T-cell (primary cell): ENCODE data around the gene SLC2A3. TPM values are rescaled to one million over a fixed set of nuclear protein-coding genes. Genes with fewer than 3 reads are reported as not detected.
"Not testable (repeated sequence)": the region's sequence is repeated elsewhere in the genome, so short reads cannot be mapped to it uniquely, and the experiment has no call there.

Source experiments
- ATAC-seq, 4 experiments: fragments of 200-7000 bp in 3 of 4; fragments of 150-1000 bp in 1 of 4; cut with Tn5 transposase; replicated peaks in 1 of 4; 1 replicate in 3 of 4; 2 replicates in 1 of 4; pipeline ENCODE4 v1.10.0; 2021; ENCODE audit warnings: moderate library complexity in 3 of 4, mild to moderate bottlenecking in 2 of 4, moderate number of reproducible peaks in 1 of 4
- CTCF ChIA-PET, 2 donors: fragments of 300-600 bp; sonication (Branson Sonifier 250); formaldehyde crosslinking; loops; one replicate each; lab custom pipeline; 2022; ENCODE audit warnings: antibody characterized with exemption in 2 of 2; lab: Charles Lee
- POLR2A ChIA-PET, 2 donors: fragments of 300-600 bp; sonication (Branson Sonifier 250); formaldehyde crosslinking; loops; one replicate each; lab custom pipeline; 2022; ENCODE audit warnings: antibody characterized with exemption in 2 of 2; lab: Charles Lee
- DNase-seq, 35 experiments: peaks; one replicate each; pipeline versions ENCODE4 v3.0.0 to v3.0.0-alpha.2; 2013 to 2023
- H3K27ac ChIP-seq: one replicate; pipeline ENCODE4 v1.5.1; 2013; ENCODE audit warnings: low read length
- H3K27me3 ChIP-seq, 2 experiments: replicated peaks in 1 of 2; 1 replicate in 1 of 2; 2 replicates in 1 of 2; pipeline versions ENCODE4 v1.6.1 to v1.7.0; 2013; ENCODE audit warnings: low read length in 1 of 2, mixed read lengths in 1 of 2; ENCODE audit not compliant: control insufficient read depth in 2 of 2, insufficient read depth in 2 of 2; ENCODE audit errors: extremely low read depth in 1 of 2
- H3K36me3 ChIP-seq, 2 donors: 1 replicate in 1 of 2; 2 replicates in 1 of 2; pipeline versions ENCODE4 v1.6.1 to v1.7.0; 2013; ENCODE audit warnings: low read length in 1 of 2; ENCODE audit not compliant: control insufficient read depth in 2 of 2, insufficient read depth in 1 of 2; ENCODE audit errors: extremely low read depth in 1 of 2
- H3K4me1 ChIP-seq, 2 experiments: 1 replicate in 1 of 2; 2 replicates in 1 of 2; pipeline versions ENCODE4 v1.6.1 to v1.7.0; 2013; ENCODE audit warnings: low read length in 2 of 2, mixed read lengths in 1 of 2; ENCODE audit not compliant: insufficient read depth in 2 of 2, control insufficient read depth in 1 of 2; ENCODE audit errors: extremely low read depth in 1 of 2
- H3K4me3 ChIP-seq, 2 donors: 1 replicate in 1 of 2; 2 replicates in 1 of 2; pipeline versions ENCODE4 v1.5.1 to v1.7.0; 2013; ENCODE audit warnings: mild to moderate bottlenecking in 2 of 2, low read length in 1 of 2, moderate library complexity in 1 of 2; ENCODE audit not compliant: control insufficient read depth in 1 of 2; ENCODE audit errors: extremely low read depth in 1 of 2
- H3K9me3 ChIP-seq: 2 replicates; pipeline ENCODE4 v1.7.0; 2013
- H3K27ac Mint-ChIP-seq, 2 donors: one replicate each; pipeline ENCODE4 v1.8.0; 2020 to 2021; ENCODE audit warnings: mild to moderate bottlenecking in 2 of 2, mixed read lengths in 2 of 2
- H3K27me3 Mint-ChIP-seq, 2 donors: one replicate each; pipeline ENCODE4 v1.8.0; 2021 to 2022; ENCODE audit warnings: mixed read lengths in 2 of 2
- H3K36me3 Mint-ChIP-seq: one replicate; pipeline ENCODE4 v1.8.0; 2021; ENCODE audit warnings: mixed read lengths
- H3K4me1 Mint-ChIP-seq, 3 donors: one replicate each; pipeline ENCODE4 v1.8.0; 2020 to 2022; ENCODE audit warnings: mixed read lengths in 3 of 3, mild to moderate bottlenecking in 1 of 3
- H3K4me3 Mint-ChIP-seq, 3 donors: one replicate each; pipeline ENCODE4 v1.8.0; 2020 to 2022; ENCODE audit warnings: mild to moderate bottlenecking in 3 of 3, mixed read lengths in 3 of 3, moderate library complexity in 3 of 3
- H3K9me3 Mint-ChIP-seq, 3 donors: one replicate each; pipeline ENCODE4 v1.8.0; 2020 to 2022; ENCODE audit warnings: mixed read lengths in 3 of 3
- WGBS: methylation state at CpG from one replicate; pipeline ENCODE4 v1.1.5; 2013; ENCODE audit warnings: missing lambda C conversion rate; ENCODE audit not compliant: insufficient coverage; 5-methylcytosine and 5-hydroxymethylcytosine counted together
- total RNA-seq, 35 experiments: library from RNA in 6 of 35; stranded (reverse) in 6 of 35; fragments of 120-200 nt in 1 of 35; gene quantifications; one replicate each; pipeline versions ENCODE4 v1.2.1 to v1.2.4 and lab custom pipeline; 2013 to 2026

Gene SLC2A3
- total RNA-seq, 5 donors from 2014 or later (not counting 1 experiment from before 2014, with no cell fraction given): 125 to 803 (median 160) TPM

- peak overlapping the region; percentile 11 to 43 for H3K27ac Mint-ChIP-seq
- peaks cover 0 to 58% of the 10 kb centered on the region in 2 experiments for H3K4me1 ChIP-seq
- no peak for DNase-seq
- ATAC-seq: no peak
- H3K36me3 ChIP-seq: peaks cover 19 to 93% of the 10 kb centered on the region in 2 donors
- no peak overlapping the region for H3K27ac ChIP-seq
- H3K9me3 ChIP-seq: no peaks in the 10 kb centered on the region
- no peaks in the 10 kb centered on the region for H3K27me3 ChIP-seq
- WGBS: no CpG with 5 or more reads among the region's 4 CpGs
- H3K27me3 Mint-ChIP-seq: no peaks in the 10 kb centered on the region
- H3K4me3 ChIP-seq: no peak overlapping the region
- H3K4me1 Mint-ChIP-seq: peaks cover 58 to 66% (median 65%) of the 10 kb centered on the region in 3 donors
- POLR2A ChIA-PET: interaction anchor here in 1 of 2 donors (0.7 to 1.5 kb wide), 3 partner anchors 9 to 121 kb away, joined by 3 to 12 read pairs (median 5); no protein-coding TSS in a partner anchor
- no peaks in the 10 kb centered on the region for H3K9me3 Mint-ChIP-seq
- H3K4me3 Mint-ChIP-seq: peak overlapping the region in 1 of 3 donors; percentile 47
- CTCF ChIA-PET: no interaction called here
- peaks cover 62% of the 10 kb centered on the region for H3K36me3 Mint-ChIP-seq
These were observed 8.5 kb downstream of the SLC2A3 start for GRCh38 chr12:7927470-7927869.

GRCh38 chr12:7926068-7926666, 9.8 kb downstream of the SLC2A3 start:
- H3K4me1 Mint-ChIP-seq: peaks cover 61 to 72% (median 65%) of the 10 kb centered on the region in 3 donors
- POLR2A ChIA-PET: interaction anchor here (0.6 to 1.3 kb wide), 6 partner anchors 8 to 1492 kb away, joined by 3 to 7 read pairs (median 3); partner anchors contain the start of gene SLC2A3 (in 1 of the 2)
- not testable (repeated sequence) for H3K9me3 Mint-ChIP-seq, ATAC-seq, H3K4me3 ChIP-seq, H3K27ac ChIP-seq, H3K27me3 Mint-ChIP-seq, H3K9me3 ChIP-seq, H3K27me3 ChIP-seq, DNase-seq
- Histone ChIP-seq H3K36me3 (peaks cover 15 to 93% of the 10 kb centered on the region in 2 donors), H3K4me1 (peaks cover 0 to 56% of the 10 kb centered on the region in 2 experiments)
- 92% methylated on average over 2 of the region's 5 CpGs for WGBS
- CTCF ChIA-PET: interaction anchor here (0.6 to 1.5 kb wide), 4 partner anchors 9 to 65 kb away, joined by 3 to 4 read pairs (median 3); no protein-coding TSS in a partner anchor
- peak overlapping the region; percentile 19 to 73 for H3K27ac Mint-ChIP-seq
- H3K4me3 Mint-ChIP-seq: peak overlapping the region in 1 of 3 donors; percentile 13
- peaks cover 68% of the 10 kb centered on the region for H3K36me3 Mint-ChIP-seq

- ChIA-PET POLR2A (interaction anchor here (0.6 to 3.1 kb wide), 8 partner anchors 8 to 71 kb away, joined by 3 to 22 read pairs (median 8); partner anchors contain the start of gene SLC2A3 (in 2 of the 2)), CTCF (interaction anchor here (0.6 to 2.2 kb wide), 4 partner anchors 10 to 1400 kb away, joined by 3 to 14 read pairs (median 4); no protein-coding TSS in a partner anchor)
- Mint-ChIP-seq H3K4me1 (peaks cover 58 to 62% (median 60%) of the 10 kb centered on the region in 3 donors), H3K9me3 (no peaks in the 10 kb centered on the region), H3K27me3 (no peaks in the 10 kb centered on the region), H3K36me3 (peaks cover 76% of the 10 kb centered on the region), H3K27ac (no peak overlapping the region), H3K4me3 (no peak overlapping the region)
- WGBS: 96% methylated on average over 4 of the region's 15 CpGs
- no peak for DNase-seq
- no peak overlapping the region for H3K4me3 ChIP-seq
- no peak for ATAC-seq
- no peaks in the 10 kb centered on the region for H3K27me3 ChIP-seq
- H3K4me1 ChIP-seq: peaks cover 0 to 44% of the 10 kb centered on the region in 2 experiments
- no peak overlapping the region for H3K27ac ChIP-seq
- no peaks in the 10 kb centered on the region for H3K9me3 ChIP-seq
- H3K36me3 ChIP-seq: peaks cover 15 to 94% of the 10 kb centered on the region in 2 donors
These were observed 12.4 kb downstream of the SLC2A3 start for GRCh38 chr12:7923241-7924236.

DNA sequence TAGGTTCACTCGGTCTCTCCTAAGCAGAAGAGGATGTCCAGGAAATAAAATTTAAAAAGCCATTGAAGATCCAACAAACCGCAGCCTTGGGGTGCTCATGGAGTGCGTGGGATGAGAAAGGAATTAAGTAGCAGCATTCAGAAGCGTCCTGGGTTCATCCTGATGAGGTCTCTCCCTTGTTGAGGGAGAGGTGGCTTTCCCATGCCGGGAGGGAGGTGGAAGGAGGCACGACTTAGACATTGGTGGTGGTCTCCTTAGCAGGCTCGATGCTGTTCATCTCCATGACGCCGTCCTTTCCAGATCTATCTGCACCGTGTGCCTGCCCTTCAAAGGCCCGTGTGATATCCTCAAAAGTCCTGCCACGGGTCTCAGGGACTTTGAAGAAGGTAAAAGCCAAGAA, 14.8 kb downstream of the SLC2A3 start:
- H3K9me3 ChIP-seq, H3K27ac ChIP-seq, ATAC-seq, H3K27me3 Mint-ChIP-seq, H3K4me3 ChIP-seq, DNase-seq, H3K9me3 Mint-ChIP-seq, H3K27me3 ChIP-seq: not testable (repeated sequence)
- Histone ChIP-seq H3K36me3 (peaks cover 9 to 86% of the 10 kb centered on the region in 2 donors), H3K4me1 (peaks cover 0 to 48% of the 10 kb centered on the region in 2 experiments)
- ChIA-PET CTCF (interaction anchor here (0.7 to 1.4 kb wide), 2 partner anchors 40 to 123 kb away, joined by 3 read pairs; no protein-coding TSS in a partner anchor), POLR2A (interaction anchor here (0.6 to 1.4 kb wide), 7 partner anchors 12 to 1169 kb away, joined by 3 to 18 read pairs (median 4); partner anchors contain the start of gene SLC2A3 (in 1 of the 2))
- Mint-ChIP-seq H3K4me3 (peak overlapping the region in 1 of 3 donors; percentile 42), H3K36me3 (peaks cover 63% of the 10 kb centered on the region), H3K4me1 (peaks cover 53 to 61% (median 57%) of the 10 kb centered on the region in 3 donors), H3K27ac (peak overlapping the region; percentile 22 to 43)
- 83% methylated on average over 2 of the region's 12 CpGs for WGBS

DNA sequence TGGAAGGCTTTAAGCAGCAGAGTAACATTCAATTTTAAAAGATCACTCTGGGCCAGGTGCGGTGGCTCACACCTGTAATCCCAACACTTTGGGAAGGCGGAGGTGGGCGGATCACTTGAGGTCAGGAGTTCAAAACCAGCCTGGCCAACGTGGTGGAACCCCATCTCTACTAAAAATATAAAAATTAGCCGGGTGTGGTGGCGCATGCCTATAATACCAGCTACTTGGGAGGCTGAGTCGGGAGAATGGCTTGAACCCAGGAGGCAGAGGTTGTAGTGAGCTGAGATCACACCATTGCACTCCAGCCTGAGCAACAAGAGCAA, 17.8 kb downstream of the SLC2A3 start:
- H3K36me3 Mint-ChIP-seq: peaks cover 43% of the 10 kb centered on the region

More for the DNA sequence above, 17.8 kb downstream of the SLC2A3 start:
- POLR2A ChIA-PET: interaction anchor here (0.5 to 1.8 kb wide), 12 partner anchors 9 to 1843 kb away, joined by 3 to 38 read pairs (median 6); partner anchors contain the start of genes CD69 (in 1 of the 2), SLC2A3 (in 1 of the 2) and TNFRSF1A (in 1 of the 2)
- CTCF ChIA-PET: interaction anchor here (0.7 to 1.3 kb wide), 5 partner anchors 14 to 170 kb away, joined by 3 to 7 read pairs (median 4); partner anchors contain the start of gene SLC2A3 (in 1 of the 2)
- not testable (repeated sequence) for H3K27ac Mint-ChIP-seq, H3K27me3 Mint-ChIP-seq, H3K9me3 Mint-ChIP-seq, H3K4me3 ChIP-seq, H3K9me3 ChIP-seq, ATAC-seq, DNase-seq, H3K27ac ChIP-seq, H3K27me3 ChIP-seq
- peaks cover 0 to 43% of the 10 kb centered on the region in 2 experiments for H3K4me1 ChIP-seq
- peaks cover 5 to 62% of the 10 kb centered on the region in 2 donors for H3K36me3 ChIP-seq
- Mint-ChIP-seq H3K4me1 (peaks cover 42 to 49% (median 47%) of the 10 kb centered on the region in 3 donors), H3K4me3 (peak overlapping the region in 1 of 3 donors; percentile 17)
- WGBS: no CpG with 5 or more reads among the region's 7 CpGs
